Natural killer cell (primary cell): Measurements from ENCODE around the gene KIF3A. TPM values are rescaled to one million over a fixed set of nuclear protein-coding genes. Genes with fewer than 3 reads are reported as not detected.

ENCODE experiments used
- ATAC-seq, 3 donors: fragments of 150-1000 bp in 2 of 3; fragments of 200-7000 bp in 1 of 3; cut with Tn5 transposase; 1 replicate in 1 of 3; 2 replicates in 2 of 3; pipeline ENCODE4 v1.10.0; 2021; ENCODE audit warnings: mild to moderate bottlenecking in 2 of 3, moderate library complexity in 2 of 3
- DNase-seq, 2 donors: peaks; one replicate each; pipeline versions ENCODE4 v3.0.0 to v3.0.0-alpha.2; 2013 to 2021; ENCODE audit warnings: mixed read lengths in 1 of 2
- H3K27ac ChIP-seq: one replicate; pipeline ENCODE4 v1.5.1; 2013; ENCODE audit warnings: mild to moderate bottlenecking, low read length
- H3K27me3 ChIP-seq: one replicate; pipeline ENCODE4 v1.6.1; 2013; ENCODE audit warnings: low read length; ENCODE audit not compliant: control insufficient read depth, insufficient read depth
- H3K36me3 ChIP-seq: one replicate; pipeline ENCODE4 v1.6.1; 2013; ENCODE audit warnings: low read length; ENCODE audit not compliant: control insufficient read depth, insufficient read depth
- H3K4me1 ChIP-seq: one replicate; pipeline ENCODE4 v1.6.1; 2013; ENCODE audit warnings: low read length; ENCODE audit not compliant: control insufficient read depth, insufficient read depth
- H3K4me3 ChIP-seq: one replicate; pipeline ENCODE4 v1.5.1; 2013; ENCODE audit warnings: low read length
- H3K9me3 ChIP-seq: one replicate; pipeline ENCODE4 v1.6.1; 2013; ENCODE audit warnings: low read length; ENCODE audit not compliant: control insufficient read depth, insufficient read depth
- H3K27ac Mint-ChIP-seq, 2 donors: one replicate each; pipeline ENCODE4 v1.8.0; 2022; ENCODE audit warnings: mild to moderate bottlenecking in 2 of 2, mixed read lengths in 2 of 2, moderate library complexity in 1 of 2
- H3K27me3 Mint-ChIP-seq, 2 donors: one replicate each; pipeline ENCODE4 v1.8.0; 2022; ENCODE audit warnings: low read depth in 2 of 2, mixed read lengths in 2 of 2
- H3K36me3 Mint-ChIP-seq: one replicate; pipeline ENCODE4 v1.8.0; 2022; ENCODE audit warnings: mixed read lengths
- H3K4me1 Mint-ChIP-seq, 2 donors: one replicate each; pipeline ENCODE4 v1.8.0; 2022; ENCODE audit warnings: mixed read lengths in 2 of 2
- H3K4me3 Mint-ChIP-seq: one replicate; pipeline ENCODE4 v1.8.0; 2022; ENCODE audit warnings: mild to moderate bottlenecking, moderate library complexity, mixed read lengths
- H3K9me3 Mint-ChIP-seq, 2 donors: one replicate each; pipeline ENCODE4 v1.8.0; 2022; ENCODE audit warnings: mixed read lengths in 2 of 2
- WGBS: methylation state at CpG from one replicate; pipeline ENCODE4 v1.1.7; 2013; ENCODE audit warnings: missing lambda C conversion rate; ENCODE audit not compliant: insufficient coverage; 5-methylcytosine and 5-hydroxymethylcytosine counted together
- intact Hi-C: fragments of 100-400 bp; cut with micrococcal nuclease; formaldehyde crosslinking; loops from one replicate; pipeline ENCODE4 v1.14.2; 2022
- total RNA-seq, 4 donors: library from RNA; stranded (reverse); fragments of 120-200 nt in 1 of 4; gene quantifications; one replicate each; pipeline versions ENCODE4 v1.2.3 to v1.2.4, GENCODE V29; 2013 to 2022
- TF ChIP-seq, protein P1 (sequence below): fragments of 200-600 bp; IDR thresholded peaks from one replicate; pipeline ENCODE4 v1.8.0; 2022; ENCODE audit warnings: antibody characterized with exemption

The KIF3A gene
- total RNA-seq: 10 to 100 TPM; 13.6 to 19.2 (median 18.6) TPM
- 15.3 TPM for total RNA-seq (2013)

DNA sequence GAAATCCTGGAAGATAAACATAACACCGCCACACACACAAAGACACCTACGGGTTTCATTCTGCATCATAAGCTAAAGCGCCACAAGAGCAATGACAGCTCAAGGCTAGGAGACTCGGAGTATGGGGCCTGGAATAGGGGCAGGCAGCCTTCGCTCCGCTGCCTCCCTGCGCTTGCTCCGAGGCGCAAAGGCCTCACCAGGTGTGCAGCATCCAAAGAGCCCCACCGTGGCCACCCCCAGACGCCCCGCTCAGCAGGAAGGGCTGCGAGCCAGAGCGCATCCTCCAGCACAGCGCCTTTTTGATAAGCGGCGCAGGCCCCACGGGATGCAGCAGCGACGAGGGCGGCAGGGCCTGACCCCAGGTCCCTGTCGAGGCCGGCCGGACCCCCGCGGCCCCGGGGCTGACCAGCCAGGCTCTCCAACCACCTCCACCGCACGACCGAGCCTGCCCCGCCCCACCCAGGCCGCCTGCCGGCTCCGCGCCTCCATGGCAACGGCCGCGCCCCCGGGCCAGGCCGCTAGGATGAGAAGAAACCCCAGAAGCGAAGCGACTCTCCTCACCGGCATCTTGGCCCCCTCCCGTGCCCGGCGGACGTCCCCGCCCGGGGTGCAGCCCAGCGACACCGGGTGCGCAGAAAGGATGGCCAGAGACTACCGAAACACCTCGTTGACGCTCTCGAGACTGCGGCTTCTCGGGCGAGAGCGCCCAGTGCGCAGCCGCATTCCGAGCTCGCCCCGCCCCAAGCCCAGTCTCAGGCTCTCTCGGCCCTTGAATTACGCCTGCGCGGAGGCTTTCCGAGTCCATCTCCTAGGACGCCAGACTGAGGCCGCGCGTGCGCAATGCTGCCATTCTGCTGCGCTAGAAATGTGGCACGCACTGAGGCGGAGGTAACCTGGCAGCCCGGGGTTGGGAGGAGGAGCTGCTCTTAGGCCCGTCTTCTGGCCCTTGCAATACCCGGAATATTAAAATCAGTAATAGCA lies at the start of gene KIF3A:
KIF3A (minus strand) TSS at position 694 of the 981 bp plus-strand sequence; CDS start at position 567, 127 bp downstream.
- 2% methylated on average over 81 of the region's 81 CpGs for WGBS
- Histone ChIP-seq H3K27me3 (peaks cover 11% of the 10 kb centered on the region), H3K4me1 (peaks cover 9% of the 10 kb centered on the region), H3K9me3 (no peaks in the 10 kb centered on the region), H3K36me3 (no peaks in the 10 kb centered on the region), H3K27ac (peak within 1 kb of the TSS; percentile 45), H3K4me3 (peak within 1 kb of the TSS; percentile 61)
- H3K36me3 Mint-ChIP-seq: no peaks in the 10 kb centered on the region
- peak within 1 kb of the TSS; percentile 83 to 90 for H3K27ac Mint-ChIP-seq
- no peaks in the 10 kb centered on the region for H3K9me3 Mint-ChIP-seq
- peak within 1 kb of the TSS; percentile 95 for H3K4me3 Mint-ChIP-seq
- TF ChIP-seq, protein P1, sequence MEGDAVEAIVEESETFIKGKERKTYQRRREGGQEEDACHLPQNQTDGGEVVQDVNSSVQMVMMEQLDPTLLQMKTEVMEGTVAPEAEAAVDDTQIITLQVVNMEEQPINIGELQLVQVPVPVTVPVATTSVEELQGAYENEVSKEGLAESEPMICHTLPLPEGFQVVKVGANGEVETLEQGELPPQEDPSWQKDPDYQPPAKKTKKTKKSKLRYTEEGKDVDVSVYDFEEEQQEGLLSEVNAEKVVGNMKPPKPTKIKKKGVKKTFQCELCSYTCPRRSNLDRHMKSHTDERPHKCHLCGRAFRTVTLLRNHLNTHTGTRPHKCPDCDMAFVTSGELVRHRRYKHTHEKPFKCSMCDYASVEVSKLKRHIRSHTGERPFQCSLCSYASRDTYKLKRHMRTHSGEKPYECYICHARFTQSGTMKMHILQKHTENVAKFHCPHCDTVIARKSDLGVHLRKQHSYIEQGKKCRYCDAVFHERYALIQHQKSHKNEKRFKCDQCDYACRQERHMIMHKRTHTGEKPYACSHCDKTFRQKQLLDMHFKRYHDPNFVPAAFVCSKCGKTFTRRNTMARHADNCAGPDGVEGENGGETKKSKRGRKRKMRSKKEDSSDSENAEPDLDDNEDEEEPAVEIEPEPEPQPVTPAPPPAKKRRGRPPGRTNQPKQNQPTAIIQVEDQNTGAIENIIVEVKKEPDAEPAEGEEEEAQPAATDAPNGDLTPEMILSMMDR: no peak
- H3K27me3 Mint-ChIP-seq: peaks cover 14 to 21% of the 10 kb centered on the region in 2 donors
- peak; percentile 93 to 97 (median 95) for ATAC-seq
- H3K4me1 Mint-ChIP-seq: peaks cover 16 to 18% of the 10 kb centered on the region in 2 donors
- DNase-seq: peak; percentile 96 to 100
- intact Hi-C loops: no loop called here

DNA sequence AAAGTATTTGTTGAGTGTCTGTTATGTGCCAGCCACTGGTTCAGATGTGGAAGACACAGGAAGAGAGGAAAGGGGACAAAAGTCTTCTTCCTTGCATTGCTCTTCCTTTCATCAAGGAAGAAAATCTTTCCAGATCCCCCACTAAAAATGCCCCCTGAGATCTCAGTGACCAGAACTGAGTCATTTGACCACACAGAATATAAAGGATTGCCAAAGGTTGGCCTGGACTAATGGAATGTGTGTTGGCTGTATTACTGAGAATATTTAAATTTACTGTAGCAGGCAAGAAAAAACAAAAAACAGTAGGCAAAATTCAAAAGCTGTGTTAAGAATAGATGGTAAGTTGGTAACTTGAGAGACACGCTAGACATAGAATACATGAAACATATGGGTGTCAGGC lies 49.7 kb upstream of the KIF3A start:
- Histone ChIP-seq H3K36me3 (no peaks in the 10 kb centered on the region), H3K27ac (no peak overlapping the region), H3K27me3 (peaks cover 6% of the 10 kb centered on the region), H3K4me1 (no peaks in the 10 kb centered on the region), H3K4me3 (no peak overlapping the region), H3K9me3 (no peaks in the 10 kb centered on the region)
- DNase-seq: no peak
- peaks cover 23 to 24% of the 10 kb centered on the region in 2 donors for H3K27me3 Mint-ChIP-seq
- WGBS: 95% methylated on average over 1 of the region's 1 CpG
- H3K36me3 Mint-ChIP-seq: no peaks in the 10 kb centered on the region
- no peak for ATAC-seq
- H3K4me3 Mint-ChIP-seq: no peak overlapping the region
- H3K27ac Mint-ChIP-seq: no peak overlapping the region
- TF ChIP-seq, protein P1: no peak
- intact Hi-C loops: no loop called here
- no peaks in the 10 kb centered on the region for H3K9me3 Mint-ChIP-seq
- H3K4me1 Mint-ChIP-seq: no peaks in the 10 kb centered on the region

DNA sequence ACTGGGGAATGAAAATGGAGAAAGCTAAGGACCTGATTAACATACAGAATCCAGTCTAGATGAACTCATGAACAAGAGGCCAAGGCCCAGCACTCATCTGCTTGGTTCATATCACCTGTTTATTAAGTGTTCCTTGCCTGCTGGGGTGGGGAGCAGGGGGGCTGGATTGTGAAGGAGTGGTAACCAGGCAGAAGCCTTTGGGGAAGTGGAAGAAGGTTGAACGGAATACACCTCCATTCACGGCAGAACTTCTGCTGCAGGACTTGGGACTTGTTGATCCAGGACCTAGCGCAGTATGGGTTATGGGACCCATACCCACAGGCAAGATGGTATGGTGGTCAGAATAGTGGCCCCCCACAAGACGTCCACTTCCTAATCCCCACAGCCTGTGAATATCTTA lies 48.5 kb upstream of the KIF3A start:
- WGBS: 100% methylated on average over 3 of the region's 4 CpGs

More for the DNA sequence above, 48.5 kb upstream of the KIF3A start:
- Histone ChIP-seq H3K36me3 (no peaks in the 10 kb centered on the region), H3K4me3 (no peak overlapping the region), H3K27ac (no peak overlapping the region), H3K4me1 (no peaks in the 10 kb centered on the region), H3K9me3 (no peaks in the 10 kb centered on the region), H3K27me3 (peaks cover 6% of the 10 kb centered on the region)
- DNase-seq (no peak), ATAC-seq (no peak)
- TF ChIP-seq, protein P1: no peak
- Mint-ChIP-seq H3K4me1 (no peaks in the 10 kb centered on the region), H3K27me3 (peaks cover 28 to 36% of the 10 kb centered on the region in 2 donors), H3K27ac (no peak overlapping the region), H3K9me3 (no peaks in the 10 kb centered on the region), H3K36me3 (no peaks in the 10 kb centered on the region), H3K4me3 (no peak overlapping the region)
- intact Hi-C loops: no loop called here
